HG02610 (cell line): Measurements from ENCODE around the gene AFM.
"Not testable (repeated sequence)": the region's sequence is repeated elsewhere in the genome, so short reads cannot be mapped to it uniquely, and the experiment has no call there.

Experiments
- ATAC-seq: cut with Tn5 transposase; IDR thresholded peaks from one replicate; pipeline ENCODE4 v1.9.1; 2021; ENCODE audit warnings: mild to moderate bottlenecking, moderate library complexity; ENCODE audit not compliant: unreplicated experiment

The AFM gene

DNA sequence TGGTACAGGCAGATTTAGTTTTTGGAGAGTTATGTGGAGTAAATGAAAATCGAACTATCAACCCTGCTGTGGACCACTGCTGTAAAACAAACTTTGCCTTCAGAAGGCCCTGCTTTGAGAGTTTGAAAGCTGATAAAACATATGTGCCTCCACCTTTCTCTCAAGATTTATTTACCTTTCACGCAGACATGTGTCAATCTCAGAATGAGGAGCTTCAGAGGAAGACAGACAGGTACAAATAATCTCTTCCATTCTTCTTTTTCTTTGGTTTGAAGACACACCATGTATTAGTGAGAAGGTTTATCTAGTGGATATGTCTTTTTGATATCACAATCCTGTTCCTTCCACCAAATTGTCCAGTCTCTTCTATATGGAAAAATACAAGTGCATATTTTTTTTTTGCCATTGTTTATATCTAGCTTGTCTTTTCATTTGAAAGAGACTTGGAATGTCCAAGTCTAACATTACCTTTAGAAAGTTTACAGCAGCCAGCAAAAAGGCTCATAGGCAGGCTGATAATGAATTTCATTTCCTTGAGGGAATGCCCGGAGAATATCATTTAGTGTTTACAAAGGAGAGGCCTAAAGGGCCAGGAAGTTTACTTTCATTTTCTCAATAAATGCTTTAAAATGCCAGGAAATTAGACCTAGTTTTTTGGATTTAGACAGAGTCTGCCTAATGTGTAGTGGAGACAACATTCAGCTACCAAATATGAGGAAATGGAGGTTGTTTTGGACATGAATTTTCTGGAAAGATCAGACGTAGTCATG lies 18.6 kb downstream of the AFM start:
- no peak for ATAC-seq

DNA sequence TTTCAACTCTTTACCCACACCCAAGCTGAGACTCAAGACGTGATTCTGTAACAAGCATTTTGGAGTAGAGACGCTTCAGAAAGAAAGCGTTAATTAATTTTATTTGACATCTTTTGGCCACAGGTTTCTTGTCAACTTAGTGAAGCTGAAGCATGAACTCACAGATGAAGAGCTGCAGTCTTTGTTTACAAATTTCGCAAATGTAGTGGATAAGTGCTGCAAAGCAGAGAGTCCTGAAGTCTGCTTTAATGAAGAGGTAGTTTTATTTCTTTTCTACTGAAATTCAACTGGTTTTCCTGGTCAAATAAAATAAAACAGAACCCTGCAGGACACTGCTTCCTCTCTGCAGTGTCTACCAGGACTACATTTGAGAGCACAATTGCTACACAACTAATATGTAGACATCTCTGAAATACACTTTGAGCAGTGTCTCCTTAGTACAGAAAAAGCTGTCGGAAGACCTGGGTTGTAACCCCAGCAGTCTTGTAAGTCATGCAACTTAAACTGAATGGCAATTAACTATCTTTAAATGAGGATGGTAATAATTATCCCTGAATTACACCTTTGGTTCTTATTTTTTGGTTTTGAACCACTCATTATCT lies 20.2 kb downstream of the AFM start:
- ATAC-seq: no peak

DNA sequence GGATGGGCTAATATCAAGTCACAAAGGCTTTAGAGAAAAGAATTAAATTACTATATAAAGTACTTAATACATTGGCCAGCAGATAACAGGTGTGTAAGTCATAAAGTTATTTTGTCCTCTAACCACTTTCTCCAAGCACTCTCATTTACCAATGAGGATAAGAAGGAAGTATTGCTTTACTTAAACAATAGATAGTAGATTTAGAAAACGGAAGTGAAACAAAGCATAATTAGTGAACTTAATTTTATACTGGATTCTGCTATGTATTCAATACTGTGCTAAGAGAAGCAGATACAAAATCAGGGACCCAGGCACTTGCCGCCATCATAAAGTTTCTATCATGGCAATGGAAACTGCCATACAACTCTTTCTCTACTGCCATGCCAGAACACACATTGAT lies 24.0 kb downstream of the AFM start:
- ATAC-seq: no peak

DNA sequence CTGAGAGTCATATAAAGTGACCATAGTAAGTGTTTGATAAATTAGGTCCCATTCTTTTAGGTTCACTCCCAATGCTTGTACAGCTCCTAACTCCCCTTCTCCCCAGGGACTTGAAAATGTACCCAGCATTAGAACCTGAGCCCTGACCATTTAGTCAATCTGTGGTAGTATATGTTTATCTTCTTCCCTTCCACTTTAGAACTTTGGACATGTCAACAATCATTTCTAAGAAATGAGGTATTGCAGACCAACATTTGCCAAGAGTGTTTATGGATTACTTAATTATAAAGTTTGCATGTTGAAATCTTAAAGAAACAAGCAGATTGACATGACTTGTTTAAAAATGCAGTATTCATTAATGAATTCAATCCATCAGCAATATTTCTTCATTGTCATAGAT lies 26.0 kb downstream of the AFM start:
- ATAC-seq: no peak

DNA sequence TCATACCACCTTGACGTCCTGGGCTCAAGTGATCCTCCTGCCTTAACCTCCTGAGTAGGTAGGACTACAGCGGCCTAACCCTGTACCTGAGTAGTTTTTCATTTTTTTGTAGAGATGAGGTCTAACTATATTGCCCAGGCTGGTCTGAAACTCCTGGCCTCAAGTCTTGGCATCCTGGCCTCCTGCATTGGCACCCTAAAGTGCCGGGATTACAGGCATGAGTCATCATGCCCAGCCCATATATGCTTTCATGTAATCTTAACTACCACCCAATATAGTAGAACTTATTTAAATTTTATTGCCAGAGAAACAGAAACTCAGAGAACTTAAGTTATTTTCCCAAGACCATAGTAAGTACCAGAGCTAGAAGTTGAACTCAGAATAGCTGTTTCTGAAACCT lies 27.1 kb downstream of the AFM start:
- ATAC-seq: no peak

DNA sequence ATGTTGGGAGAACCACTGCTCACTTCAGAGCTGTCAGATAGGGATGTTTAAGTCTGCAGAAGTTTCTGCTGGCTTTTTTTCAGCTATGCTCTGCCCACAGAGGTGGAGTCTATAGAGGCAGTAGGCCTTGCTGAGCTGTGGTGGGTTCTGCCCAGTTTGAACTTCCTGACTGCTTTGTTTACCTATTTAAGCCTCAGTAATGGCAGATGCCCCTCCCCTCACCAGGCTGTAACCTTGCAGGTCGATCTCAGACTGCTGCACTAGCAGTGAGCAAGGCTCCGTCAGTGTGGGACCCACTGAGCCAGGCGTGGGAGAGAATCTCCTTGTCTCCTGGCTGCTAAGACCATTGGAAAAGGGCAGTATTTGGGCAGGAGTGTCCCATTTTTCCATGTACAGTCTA lies 36.8 kb downstream of the AFM start:
- no peak for ATAC-seq

DNA sequence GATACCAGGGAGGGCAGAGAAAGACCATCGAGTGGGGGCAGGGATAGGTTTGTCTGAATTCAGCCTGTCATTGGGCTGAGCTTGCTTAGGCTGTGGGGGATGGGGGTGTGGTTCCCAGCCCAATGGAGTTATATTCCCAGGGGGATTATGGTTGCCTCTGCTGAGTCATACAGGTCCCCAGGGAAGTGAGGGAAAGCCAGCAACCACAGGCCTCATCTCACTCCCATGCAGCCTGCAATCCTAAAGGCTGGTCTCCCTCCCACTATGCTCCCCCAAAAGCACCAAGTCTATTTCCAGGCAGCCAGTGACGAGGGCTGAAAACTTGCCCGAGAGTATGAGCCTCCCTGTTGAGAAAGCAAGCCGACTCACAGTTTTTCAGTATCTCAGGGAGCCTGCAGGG lies 39.3 kb downstream of the AFM start:
- peak; percentile 84 for ATAC-seq

DNA sequence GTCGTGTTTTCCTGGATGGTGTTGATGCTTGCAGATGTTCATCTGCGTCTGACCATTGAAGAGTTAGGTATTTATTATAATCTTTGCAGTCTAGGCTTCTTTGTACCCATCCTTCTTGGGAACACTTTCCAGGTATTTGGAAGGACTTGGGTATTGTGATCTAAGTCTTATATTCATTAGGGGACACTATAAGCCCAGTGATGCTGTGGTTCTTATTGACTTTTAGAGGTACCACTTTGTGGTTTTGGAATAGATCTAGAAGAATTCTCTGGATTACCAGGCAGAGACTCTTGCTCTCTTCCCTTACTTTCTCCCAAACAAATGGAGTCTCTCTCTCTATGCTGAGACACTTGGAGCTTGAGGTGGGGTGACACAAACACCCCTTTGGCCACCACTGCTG lies 41.6 kb downstream of the AFM start:
- no peak for ATAC-seq

DNA sequence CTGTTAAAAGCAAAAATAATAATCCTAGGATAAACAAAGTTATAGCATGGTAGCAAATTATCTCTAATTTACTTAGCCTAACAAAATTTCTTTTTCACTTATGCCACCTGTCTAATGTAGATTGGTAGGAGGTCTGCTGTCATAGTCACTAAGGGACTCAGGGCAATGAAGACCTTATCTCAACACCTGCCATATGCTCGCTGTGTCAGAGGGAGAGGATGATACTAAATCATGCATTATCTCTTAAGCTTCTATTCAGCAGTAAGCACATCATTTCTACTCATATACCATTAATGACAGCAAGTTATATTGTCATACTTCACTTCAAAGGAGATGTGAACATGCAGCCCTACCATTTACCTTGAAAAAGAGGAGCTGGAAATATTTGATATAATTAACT lies 44.1 kb downstream of the AFM start:
- no peak for ATAC-seq

DNA sequence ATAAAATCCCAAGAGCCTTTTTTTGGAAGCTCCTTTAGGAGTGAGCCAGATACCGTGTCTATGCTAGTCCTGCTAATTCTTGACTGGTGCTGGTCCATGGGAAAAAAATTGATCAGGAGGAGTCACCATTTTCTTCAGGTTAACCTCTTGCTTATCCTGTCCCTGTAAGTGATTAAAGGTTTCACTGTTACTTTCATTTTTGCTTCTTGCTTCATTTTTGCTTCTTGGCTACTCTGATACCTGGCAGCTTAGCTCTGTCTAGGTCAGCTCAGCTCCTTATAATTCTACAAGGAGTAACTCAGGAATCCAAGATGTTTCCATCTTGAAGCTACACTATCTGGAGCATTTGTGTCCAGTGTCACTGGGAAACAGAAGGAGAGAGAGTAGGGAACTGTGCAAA lies 45.7 kb downstream of the AFM start:
- ATAC-seq: peak; percentile 57

DNA sequence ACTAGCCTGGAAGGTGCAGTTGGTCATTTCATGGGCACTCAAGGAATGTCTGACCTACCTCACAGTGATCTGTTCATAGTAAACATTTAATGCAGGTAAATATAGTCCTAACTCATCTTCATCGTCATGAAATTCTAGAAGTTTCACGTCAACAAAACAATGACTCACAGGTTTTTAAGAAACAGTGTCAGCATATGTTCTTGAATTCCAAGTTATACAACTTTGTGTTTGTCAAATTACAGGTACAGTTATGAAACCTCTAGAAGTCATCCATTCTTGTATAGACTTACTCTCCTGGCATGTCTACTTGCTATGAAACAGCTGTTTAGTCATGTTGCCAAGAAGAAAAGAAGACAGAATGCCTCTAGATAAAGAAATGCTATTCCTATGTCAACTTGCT lies 46.6 kb downstream of the AFM start:
- no peak for ATAC-seq

DNA sequence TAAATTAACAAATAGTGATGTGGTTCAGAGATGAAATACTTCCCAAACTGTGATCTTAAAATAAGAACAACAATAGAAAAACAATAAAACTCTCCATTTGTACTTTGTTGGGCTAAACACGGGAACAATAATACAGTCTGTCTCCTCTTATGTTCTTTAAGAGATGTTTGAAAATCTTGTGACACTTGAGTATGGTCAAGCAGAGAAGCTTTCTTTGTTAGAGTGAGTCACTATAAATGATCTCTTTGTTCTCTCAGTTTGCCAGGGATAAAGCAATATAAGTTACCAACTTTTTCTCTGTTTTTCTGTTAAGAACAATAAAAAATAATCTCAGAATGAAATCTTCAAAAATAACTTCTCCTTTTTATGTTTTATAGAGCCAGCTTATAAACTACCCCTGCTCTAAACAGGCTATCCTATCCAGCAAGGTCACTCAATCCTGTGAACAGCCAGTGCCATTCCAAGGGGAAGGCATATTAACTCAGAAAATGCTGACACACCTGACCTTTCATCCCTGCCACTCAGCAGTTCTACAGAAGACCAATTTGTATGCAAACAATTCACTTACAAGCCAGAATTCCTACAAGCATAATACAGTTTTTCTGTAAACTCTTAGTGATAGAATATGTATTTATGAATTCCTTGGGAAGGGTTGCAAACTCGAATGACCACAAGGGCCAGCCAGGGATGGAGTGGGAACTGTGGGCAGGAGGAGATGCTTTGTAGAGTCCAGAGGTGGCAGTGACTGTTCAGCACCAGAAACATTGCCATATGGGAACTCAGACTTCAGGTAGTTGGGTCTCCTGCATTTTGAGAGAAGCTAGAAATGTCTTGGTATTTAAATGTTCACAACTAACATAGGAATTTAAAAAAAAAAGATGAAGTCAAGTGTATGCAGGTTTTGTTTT lies 52.2 kb downstream of the AFM start:
- no peak for ATAC-seq

DNA sequence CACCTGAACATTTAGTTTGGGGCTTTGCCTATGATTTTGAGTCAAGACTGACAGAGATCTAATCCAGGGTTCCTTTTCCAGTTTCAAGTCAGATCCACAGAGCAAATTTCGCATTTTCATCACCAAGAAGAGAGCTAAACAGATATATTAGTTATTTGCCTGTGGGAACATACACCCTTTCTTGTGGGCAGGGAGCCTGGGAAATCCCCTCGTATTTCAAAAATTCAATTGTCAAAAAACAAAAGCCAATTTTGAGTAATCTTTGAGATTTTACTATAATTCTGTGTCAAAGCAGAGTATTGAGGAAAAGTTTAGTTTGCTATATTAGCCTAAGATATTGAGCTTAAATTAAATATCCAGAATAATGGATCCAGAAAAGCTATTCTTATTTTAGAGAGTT lies 56.6 kb downstream of the AFM start:
- ATAC-seq: peak; percentile 45

DNA sequence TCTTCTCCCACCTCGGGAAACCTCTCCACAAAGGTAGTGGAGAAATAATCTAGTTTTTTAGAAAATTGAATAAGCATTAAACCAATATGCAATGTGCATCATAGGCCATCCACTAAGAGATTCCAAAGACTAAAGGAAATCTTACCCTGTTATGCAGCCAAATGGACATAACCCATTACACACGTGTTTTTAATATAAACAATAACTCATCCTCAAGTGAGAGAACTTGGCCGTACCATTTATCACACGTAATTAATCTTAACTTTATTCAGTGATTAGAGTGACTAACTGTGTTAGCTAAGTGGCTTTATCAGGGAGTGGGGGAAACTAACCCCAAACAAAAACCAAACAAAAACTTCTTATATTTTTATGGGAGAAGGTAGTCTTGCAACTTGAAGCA lies 57.8 kb downstream of the AFM start:
- no peak for ATAC-seq

DNA sequence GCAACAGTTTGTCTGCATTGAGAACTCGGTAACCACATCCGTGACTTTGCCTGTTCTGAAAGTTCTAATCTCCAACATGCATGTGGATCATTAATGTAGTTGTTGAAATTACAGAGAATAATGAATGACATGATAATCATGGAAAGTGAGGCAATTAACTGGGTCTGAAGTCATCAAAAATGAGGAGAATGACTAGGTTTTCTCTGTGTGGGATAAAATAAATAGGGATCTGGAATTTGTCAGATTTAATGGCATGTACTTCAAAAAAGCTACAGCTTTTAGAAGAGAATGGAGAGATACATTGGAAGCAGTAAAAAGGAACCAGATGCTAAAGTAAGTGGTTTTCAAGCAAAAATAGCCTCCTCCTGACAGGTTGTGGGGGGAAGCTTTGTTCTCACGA lies 59.3 kb downstream of the AFM start:
- no peak for ATAC-seq

DNA sequence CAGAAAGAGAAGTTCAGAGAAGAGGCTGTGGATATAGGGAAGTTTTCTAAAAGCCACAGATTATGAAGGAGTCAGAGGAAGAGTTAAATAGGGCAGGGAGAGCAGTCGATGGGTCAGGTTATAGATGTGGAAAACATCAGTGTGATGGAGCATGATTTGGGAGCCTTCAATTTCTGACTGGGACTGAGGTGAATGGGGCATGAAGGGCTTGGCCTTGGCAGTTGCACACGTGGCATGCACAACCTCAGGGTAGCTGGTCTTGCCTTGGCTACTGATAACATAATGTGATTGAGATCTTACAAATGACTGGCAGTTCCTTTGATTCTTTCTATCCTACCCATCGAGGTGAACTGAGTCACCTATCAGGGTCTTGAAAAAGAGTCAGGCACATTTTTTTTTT lies 59.7 kb downstream of the AFM start:
- ATAC-seq: no peak

DNA sequence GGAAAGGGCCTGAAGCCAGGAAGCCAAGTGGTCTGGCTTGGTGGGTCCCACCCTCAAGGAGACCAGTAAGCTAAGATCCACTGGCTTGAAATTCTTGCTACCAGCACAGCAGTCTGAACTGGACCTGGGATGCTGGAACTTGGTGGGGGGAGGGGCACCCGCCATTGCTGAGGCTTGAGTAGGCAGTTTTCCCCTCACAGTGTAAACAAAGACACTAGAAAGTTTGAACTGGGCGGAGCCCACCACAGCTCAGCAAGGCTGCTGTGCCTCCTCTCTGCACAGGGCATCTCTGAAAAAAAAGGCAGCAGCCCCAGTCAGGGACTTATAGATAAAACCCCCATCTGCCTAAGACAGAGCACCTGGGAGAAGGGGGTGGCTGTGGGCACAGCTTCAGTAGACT lies 63.1 kb downstream of the AFM start:
- no peak for ATAC-seq

DNA sequence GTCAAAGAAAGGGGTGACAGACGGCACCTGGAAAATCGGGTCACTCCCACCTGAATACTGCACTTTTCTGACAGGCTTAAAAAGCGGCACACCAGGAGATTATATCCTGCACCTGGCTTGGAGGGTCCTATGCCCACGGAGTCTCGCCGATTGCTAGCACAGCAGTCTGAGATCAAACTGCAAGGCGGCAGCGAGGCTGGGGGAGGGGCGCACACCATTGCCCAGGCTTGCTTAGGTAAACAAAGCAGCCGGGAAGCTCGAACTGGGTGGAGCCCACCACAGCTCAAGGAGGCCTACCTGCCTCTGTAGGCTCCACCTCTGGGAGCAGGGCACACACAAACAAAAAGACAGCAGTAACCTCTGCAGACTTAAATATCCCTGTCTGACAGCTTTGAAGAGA lies 69.3 kb downstream of the AFM start:
- ATAC-seq: not testable (repeated sequence)
